ENCODE data around the gene DDX24.

DNA sequence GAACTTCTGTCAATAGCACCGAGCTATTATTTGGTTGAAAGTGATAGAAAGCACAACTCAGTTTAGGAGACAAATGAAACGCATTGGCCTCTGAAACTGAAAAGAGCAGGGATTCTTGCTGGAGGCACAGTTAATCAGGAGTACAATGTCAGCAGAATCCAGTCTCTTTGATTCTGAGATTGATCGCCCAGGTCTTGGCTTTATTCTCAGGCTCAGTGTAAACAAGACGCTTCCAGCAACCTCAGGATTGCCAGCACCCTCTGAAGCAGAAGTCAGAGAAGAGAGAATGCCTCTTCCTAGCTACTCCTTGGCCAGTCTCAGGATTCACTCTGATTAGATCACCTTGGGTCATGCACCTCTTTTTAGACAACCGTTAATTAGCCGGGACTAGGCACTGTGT, 66.6 kb downstream of the DDX24 start:
- TF ChIP-seq, protein P1, sequence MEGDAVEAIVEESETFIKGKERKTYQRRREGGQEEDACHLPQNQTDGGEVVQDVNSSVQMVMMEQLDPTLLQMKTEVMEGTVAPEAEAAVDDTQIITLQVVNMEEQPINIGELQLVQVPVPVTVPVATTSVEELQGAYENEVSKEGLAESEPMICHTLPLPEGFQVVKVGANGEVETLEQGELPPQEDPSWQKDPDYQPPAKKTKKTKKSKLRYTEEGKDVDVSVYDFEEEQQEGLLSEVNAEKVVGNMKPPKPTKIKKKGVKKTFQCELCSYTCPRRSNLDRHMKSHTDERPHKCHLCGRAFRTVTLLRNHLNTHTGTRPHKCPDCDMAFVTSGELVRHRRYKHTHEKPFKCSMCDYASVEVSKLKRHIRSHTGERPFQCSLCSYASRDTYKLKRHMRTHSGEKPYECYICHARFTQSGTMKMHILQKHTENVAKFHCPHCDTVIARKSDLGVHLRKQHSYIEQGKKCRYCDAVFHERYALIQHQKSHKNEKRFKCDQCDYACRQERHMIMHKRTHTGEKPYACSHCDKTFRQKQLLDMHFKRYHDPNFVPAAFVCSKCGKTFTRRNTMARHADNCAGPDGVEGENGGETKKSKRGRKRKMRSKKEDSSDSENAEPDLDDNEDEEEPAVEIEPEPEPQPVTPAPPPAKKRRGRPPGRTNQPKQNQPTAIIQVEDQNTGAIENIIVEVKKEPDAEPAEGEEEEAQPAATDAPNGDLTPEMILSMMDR (IDR thresholded peaks at IDR 0.05; ENCODE audit: control extremely low read depth in 1 of 3, insufficient read depth in 1 of 3, low read depth in 1 of 3, low read length in 3 of 3) = no peak
- TF ChIP-seq POLR2AphosphoS5 (IDR thresholded peaks at IDR 0.05; ENCODE audit: low read depth, low read length) (no peak), JUND (IDR thresholded peaks at IDR 0.05; ENCODE audit: low read length) (no peak), ATF3 (IDR thresholded peaks at IDR 0.05; ENCODE audit: insufficient read depth, low read depth, low read length) (no peak), MAFK (IDR thresholded peaks at IDR 0.05; ENCODE audit: low read depth, low read length) (no peak), EP300 (IDR thresholded peaks at IDR 0.05; ENCODE audit: borderline replicate concordance in 1 of 2, low read depth in 2 of 2, low read length in 2 of 2) (no peak), RNF2 (IDR thresholded peaks at IDR 0.05; ENCODE audit: borderline replicate concordance, low read depth, low read length, missing control alignments, poor library complexity, severe bottlenecking) (no peak), POLR2A (IDR thresholded peaks at IDR 0.05; ENCODE audit: control extremely low read depth in 1 of 2, low read depth in 2 of 2, low read length in 2 of 2) (no peak), CHD2 (IDR thresholded peaks at IDR 0.05; ENCODE audit: low read length) (no peak)
